HG03521 (cell line): Measurements from ENCODE around the gene SLITRK2.

Source experiments
- ATAC-seq: cut with Tn5 transposase; IDR thresholded peaks from one replicate; pipeline ENCODE4 v1.9.1; 2021; ENCODE audit warnings: mild to moderate bottlenecking, moderate library complexity; ENCODE audit not compliant: unreplicated experiment

The SLITRK2 gene

GRCh38 chrX:145848857-145849256 lies 31.2 kb downstream of the SLITRK2 start:
- ATAC-seq = no peak

GRCh38 chrX:145853181-145853580 lies 35.6 kb downstream of the SLITRK2 start:
- ATAC-seq = no peak

GRCh38 chrX:145856181-145856580 lies 38.6 kb downstream of the SLITRK2 start:
- no peak for ATAC-seq

GRCh38 chrX:145861818-145862217 lies 44.2 kb downstream of the SLITRK2 start:
- no peak for ATAC-seq

GRCh38 chrX:145865082-145865481 lies 47.5 kb downstream of the SLITRK2 start:
- no peak for ATAC-seq
